CD4-positive, alpha-beta T cell treated with Interleukin-12 subunit alpha and Interleukin-12 subunit beta, for 1 hour (primary cell): ENCODE data around the gene GATA2.

Experiments used
- DNase-seq: peaks from one replicate; pipeline ENCODE4 v3.0.0-alpha.2; 2020

The GATA2 gene

DNA sequence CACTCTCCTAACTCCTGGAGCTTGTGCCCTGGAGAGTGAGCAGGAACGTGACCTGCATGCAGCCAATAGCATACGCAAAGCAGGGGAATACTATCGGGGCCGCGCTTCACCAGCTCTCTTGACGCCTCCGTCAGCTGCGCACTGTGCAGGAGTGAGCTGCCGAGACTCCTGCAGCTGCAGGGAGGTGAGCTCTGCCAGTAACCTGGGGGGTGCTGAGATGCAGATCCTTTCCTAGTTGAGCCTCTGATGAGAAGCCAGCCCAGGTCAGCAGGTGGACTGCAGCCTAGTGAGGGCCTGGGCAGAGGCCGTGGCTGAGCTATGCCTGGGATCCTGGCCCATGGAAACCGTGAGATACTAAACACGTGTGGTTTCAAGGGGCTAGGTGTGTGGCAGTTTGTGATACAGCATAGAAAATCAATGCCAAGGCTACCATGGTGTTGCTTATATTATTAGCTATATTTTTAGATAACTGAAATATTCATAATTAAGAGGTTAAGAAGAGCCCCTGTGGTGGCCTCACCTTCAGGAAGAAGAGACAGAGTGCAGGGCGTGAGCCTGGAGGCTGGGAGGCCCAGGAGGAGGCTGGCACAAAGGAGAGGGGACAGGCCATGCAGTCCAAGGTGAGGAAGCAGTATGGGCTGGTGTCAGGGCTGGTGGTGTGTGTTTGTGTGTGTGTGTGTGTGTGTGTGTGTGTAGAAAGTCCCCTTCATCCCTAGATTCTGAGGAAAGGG, 20.4 kb downstream of the GATA2 start:
- DNase-seq: no peak

DNA sequence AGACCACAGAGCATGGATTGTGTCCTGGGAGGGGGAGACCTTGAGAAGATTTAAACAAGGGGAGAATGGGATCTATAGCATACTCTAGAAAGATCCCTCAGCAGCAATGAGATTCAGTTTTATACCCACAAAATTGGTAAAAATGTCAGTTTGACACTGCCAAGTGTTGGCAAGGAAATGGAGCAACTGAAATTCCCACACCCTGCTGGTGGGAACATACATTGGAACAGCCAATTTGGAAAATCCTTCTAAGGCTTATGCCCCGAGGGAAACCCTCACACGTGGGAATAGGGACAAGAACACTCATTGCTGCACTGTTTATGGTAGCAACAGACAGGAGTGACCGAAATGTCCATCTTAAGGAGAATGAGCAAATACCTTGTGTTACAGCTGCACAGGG, 21.3 kb downstream of the GATA2 start:
- no peak for DNase-seq

DNA sequence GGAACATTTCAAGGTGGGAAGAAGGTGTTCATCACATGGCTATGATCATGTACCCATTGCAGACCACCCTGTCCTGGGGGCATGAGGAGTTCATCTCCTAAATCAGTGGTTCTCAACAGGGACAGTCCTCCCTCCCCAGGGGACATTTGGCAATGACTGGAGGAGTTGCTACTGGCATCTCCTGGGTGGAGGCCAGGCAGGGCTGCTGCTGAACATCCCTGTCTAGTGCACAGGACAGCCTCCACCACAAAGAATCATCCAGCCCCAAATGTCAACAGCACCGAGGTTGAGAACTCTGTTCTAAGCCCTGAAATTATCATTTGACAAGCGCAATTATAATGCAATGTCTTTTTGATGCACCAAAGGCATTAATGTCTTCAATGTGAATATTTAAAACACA, 21.9 kb downstream of the GATA2 start:
- DNase-seq: no peak

DNA sequence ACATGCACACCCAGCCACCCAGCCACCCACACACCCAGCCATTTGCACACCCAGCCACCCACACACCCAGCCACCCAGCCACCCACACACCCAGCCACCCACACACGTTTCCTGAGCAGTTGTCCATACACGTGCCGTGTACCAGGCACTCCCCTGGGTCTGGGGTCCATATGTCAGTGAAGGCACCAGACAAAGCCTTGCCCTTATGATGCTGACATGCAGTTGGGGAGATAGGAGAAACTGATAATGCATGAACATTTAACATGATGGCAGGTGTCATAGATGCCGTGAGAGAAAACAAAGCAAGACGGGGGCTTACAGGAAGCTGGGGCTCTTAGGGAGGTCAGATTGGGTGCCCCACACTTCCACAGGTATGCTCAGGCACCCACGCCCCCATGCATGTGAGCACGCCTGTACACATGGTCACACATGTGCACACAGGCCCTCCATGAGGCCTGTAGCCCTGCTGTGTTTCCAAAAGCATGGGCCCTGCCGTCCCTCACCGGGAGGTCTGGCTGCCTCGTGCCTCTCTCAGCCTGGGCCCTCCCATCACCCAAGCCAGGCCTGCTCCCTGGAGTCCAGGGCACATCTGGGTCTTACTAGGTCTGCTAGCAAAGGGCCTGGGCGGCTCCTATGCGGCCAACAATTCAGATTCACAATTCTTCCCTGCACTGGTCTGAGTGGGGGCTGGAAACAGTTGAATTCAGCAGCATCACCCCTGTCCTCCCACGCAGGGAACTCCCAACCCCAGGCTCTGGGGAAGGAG, 22.7 kb downstream of the GATA2 start:
- no peak for DNase-seq

DNA sequence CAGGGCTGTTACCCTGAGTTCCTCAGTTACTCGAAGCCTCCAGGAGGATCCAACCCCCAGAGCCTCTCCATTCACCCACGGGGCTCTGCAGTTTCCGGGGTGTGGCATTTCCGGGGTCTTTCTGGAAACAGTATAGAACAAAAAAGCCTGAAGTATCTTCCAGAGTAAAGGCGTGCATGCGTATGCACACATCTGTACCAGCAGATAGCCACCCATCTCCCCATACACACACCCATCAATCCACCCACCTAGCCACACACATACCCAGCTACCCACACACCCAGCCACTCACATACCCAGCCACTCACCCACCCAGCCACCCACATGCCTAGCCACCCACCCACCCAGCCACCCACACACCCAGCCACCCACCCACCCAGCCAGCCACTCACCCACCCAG, 23.4 kb downstream of the GATA2 start:
- DNase-seq: no peak

DNA sequence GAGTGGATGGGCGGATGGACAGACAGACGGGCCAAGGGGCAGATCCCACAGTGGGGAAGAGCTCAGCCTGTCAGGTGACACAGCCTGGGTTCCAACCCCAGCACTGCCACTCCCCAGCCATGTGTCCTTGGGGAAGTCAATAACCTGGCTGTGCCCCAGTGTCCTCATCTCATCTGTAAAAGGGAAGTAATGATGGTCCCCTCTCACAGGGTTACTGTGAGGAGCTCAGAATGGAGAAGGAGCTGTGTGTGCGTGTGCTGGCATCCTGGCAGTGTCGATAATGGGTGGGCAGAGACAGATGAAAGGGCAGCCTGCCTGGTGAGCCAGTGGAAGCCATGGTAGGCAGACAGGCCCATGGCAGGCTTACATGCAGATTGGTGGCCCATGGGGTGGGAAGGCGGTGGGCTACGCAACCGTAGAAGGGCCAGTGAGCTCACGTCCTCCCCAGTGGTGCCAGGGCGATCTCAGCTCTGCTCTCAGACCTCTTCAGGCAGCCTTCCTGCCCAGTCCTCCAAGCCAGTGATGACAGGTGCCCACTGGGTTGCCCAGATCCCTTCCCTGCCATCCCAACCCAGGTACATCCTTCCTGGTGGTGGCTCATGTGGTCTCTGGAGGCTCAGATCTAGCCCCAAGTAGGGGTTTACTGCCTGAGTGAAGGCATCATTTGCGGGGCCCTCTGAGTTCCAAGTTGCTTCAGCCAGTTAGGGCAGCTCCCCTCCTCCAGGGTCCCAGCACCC, 24.0 kb downstream of the GATA2 start:
- no peak for DNase-seq

DNA sequence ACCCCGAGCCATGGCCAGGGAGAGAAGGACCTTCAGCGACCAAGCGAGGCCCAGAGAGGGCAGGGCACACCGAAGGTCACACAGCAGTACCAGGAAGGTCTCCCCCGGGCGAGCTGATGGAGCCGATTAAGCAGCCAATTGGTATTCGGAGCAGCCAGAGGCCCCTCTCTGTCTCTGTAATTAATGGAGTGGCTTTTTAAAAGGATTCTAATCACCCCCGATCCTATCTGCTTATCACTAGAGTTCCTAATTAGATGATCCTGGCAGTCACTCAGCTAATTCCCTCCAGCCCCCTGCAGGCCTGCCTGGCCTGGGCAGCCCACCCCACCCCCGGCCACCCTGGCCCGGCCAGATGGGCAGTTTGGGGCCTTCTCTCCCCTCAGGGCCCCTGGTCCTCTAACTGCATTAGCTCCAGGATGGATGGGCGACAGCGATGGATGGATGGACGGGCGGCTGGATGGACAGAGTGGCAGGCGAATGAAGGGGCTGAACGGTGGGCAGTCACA, 24.7 kb downstream of the GATA2 start:
- no peak for DNase-seq

DNA sequence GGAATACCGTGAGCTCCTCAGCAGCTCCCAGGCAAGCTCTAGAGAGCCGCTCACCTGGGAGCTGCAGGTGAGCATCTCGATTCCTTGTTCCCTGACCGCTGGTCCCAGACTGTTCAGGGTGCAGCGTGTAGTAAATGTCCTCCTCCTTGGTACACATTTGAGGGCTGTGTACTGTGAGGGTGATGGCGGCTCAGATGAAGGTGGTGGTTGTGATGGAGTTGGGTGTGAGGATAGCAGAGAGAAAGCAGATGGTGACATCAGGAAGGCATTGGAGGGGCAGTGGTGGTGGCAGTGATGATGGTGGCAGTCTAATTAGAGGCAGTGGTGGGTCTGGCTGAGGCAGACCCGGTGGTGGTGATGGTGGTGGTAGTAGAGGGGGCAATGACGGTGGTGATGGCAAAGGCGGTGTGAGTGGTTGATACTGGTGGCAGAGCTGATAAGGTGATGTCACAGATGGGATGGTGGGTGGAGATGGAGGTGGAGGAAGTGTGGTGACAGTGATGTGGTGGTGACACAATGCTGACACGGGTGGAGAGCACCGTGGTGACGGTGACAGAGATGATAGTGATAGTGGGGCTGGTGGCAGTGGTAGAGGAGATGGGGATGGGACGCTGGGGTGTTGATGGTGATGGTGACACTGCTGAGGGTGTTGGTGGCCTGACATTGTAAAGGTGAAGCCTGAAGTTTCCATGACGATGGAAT, 26.0 kb downstream of the GATA2 start, which contains the start of gene DNAJB8:
DNAJB8 (minus strand) TSS at position 51 of the 702 bp plus-strand sequence. CDS start 3,645 bp downstream, outside the sequence.
- peak; percentile 6 for DNase-seq

DNA sequence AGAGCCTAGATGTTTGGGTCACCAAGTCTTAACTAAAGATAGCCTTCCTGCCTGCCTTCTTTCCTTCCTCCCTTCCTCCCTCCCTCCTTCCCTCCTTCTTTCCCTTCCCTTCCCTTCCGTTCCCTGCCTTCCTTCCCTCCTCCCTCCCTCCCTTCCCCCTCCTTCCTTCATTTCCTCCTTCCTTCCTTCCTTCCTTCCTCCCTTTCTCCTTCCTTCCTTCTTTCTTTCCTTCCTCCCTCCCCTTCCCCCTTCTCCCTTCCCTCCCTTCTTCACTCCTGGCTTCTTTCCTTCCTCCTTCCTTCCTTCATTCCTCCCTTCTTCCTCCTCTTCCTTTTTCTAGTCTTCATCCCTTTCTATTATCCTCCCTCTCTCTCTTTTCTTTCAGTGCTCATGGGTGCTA, 28.3 kb downstream of the GATA2 start:
- no peak for DNase-seq

DNA sequence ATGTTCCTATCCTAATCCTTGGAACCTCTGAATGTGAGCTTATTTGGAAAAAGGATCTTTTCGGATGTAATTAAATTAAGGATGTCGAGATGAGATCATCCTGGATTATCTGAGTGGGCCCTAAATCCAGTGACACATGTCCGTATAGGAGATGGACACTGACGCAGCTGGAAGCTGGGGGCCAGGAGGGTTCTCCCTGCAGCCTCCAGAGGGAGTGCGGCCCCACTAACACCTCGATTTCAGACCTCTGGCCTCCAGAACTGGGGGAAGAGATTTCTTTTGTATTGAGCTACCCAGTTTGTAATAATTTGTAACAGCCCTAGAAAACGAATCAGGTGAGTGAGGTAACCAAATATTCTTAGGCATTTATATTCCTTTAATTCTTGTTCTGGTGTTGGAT, 28.8 kb downstream of the GATA2 start:
- no peak for DNase-seq

DNA sequence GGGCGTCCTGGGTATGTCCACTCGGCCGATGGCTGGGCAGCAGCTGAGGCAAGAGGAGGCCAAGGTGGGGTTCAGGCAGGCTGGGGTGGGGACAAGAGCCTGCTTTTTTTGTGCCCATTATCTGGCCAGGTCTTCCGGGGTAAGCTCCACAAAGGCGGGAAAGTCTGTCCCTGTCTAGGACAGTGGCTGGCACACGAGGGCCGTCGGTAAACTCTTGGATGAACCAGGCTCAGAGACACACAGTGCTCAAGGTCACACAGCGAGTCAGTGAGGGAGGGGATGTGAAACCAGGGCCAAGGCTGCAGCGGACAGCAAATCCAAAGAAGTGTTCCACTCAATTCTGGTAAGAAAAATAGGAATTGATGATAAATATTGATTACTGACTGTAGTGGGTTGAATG, 29.2 kb downstream of the GATA2 start:
- DNase-seq: no peak

DNA sequence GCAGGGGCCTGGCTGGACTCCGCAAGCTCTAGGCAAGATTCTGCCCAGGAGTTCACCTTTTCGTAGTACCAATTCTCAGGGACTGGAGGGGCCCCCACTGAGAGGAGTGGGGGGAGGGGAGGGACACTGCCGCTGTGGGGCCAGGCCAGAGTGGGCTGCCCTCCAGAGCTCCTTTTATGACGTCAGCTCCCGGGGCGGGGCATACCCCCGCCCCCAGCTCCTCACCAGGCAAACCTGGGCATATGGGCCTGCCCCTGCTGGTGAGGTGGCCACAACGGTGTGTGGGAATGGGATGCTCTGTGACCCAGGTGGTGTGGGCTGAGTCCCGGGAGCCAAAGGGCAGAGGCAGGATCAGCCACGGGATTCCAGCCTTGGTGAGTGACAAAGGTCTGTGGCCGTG, 29.6 kb downstream of the GATA2 start:
- DNase-seq: no peak

DNA sequence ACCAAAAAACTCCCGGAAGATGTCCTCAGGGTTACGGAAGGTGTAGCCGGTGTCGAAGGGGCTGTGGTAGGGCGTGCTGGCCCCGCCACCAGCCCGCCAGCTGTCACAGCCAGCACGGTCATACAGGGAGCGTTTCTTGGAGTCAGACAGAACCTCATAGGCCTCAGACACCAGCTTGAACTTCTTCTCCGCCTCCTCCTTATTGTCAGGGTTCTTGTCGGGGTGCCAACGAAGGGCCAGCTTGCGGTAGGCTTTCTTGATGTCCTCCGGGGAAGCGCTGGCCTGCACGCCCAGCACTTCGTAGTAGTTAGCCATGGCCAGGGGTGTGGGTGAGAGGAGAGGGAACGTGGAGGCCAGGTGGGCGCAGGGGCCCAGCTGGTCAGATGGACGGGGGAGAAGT, 30.1 kb downstream of the GATA2 start:
- no peak for DNase-seq

DNA sequence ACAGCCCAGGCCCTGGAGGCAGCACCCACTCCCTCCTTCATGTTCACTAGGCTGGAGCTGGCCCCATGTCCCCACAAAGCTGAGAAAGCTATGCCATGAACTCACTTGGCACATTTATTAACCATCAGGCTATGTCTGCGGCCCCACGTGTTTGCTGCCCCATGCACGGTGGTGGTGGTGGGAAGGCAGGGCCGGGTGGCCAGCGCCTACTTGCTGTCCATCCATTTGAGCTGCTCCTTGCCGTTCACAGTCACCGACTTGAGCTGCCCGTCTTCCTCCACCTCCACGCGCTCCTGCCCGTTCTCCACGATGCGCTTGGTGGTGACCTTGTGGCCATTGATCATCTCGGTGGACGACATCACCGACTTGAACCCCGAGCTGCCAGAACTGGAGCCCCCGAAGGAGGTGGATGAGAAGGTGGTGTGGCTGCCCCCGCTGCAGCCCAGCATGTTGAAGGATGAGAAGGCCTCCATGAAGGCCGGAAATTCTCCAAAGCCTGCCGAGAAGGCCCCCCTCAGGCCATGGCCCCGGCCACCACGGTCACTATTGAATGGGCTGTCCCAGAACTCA, 30.6 kb downstream of the GATA2 start:
- DNase-seq: no peak

DNA sequence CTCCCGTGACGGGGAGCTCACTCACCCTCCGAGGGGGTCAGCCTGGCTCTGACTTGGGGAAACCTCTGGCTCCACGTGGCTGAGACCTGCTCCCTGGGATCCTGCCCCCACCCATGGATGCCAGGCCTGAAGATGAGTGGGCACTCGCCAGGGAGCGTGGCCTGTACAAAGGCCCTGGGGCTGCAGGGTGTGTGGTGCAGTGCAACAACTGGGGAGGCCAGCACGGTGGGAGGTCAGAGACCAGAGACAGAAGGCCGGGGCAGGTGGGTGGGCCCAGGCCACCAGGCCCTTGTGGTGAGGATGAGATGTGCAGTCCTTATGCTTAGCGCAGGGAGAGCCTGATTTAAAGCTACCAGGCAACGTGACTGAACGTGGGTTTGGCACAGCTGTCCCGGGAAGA, 31.3 kb downstream of the GATA2 start:
- DNase-seq: no peak

DNA sequence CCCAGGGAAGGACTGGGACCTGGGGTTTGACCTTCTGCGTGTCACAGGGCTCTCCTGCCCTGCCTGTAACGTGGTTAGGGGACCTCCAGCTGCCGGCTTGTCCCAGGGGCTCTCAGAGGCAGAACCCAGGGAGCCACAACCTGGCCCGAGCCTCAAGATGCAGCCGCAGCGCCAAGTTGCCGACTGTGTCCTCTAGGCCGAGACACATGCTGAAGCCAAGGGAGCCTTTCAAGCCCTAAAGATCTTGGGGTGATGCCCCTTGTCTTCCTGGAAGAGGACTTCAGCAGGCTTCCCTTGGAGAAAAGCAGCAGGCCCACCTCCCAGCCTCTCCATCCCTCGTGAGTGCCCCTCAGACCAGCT, 33.6 kb downstream of the GATA2 start:
- no peak for DNase-seq

DNA sequence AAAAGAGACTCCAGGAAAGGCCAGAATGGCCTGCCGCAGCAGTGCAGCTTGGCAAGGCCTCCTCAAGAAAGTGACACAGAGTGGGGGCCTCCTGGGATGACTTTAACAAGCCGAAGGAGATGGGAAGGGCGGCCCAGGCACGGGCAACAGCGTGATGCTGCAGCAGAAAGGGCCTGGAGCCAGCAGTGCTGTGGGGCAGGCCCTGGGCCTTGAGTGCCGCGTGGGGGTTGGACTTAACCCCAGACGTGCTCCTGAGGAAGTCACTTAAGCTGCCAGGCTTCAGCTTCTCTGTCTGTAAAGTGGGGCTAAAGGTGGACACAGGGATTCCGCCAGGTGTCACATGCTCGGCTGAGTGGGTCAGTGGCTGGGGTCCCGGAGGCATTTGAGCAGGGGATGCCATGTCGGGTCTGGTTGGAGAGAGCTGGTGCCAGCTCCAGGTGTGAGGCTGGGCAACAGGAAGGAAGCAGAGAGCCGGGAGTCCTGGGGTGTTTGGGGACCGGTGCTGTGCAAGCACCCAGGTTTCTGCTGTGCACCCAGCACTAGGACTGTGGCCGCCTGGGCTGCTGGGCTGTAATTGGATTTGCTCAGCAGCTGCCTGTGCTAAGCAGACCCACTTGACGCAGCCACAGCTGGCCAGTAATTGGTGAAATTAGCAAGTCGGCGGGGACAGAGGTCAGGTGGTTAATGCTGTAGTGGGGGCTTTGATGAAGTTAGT, 34.1 kb downstream of the GATA2 start:
- DNase-seq: no peak

DNA sequence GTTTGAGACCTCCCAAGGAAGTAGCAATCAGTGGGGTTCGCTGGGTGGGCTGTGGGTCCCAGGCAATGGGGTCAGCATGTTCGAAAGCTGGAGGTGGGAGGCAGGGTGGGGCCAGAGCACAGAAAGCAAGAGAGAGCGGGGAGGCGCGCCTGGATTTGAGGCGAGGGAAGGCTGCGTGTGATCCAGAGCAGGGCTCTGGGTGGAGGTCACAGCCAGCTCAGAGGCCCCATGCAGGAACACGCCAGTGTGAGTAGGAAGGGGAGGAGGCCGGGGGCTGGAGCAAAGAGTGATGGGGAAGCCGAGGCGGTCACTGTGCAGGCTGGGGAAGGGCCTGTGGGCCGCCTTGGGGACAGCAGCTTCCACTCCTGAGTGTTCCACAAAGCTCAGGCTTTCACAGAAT, 35.1 kb downstream of the GATA2 start:
- DNase-seq: no peak

DNA sequence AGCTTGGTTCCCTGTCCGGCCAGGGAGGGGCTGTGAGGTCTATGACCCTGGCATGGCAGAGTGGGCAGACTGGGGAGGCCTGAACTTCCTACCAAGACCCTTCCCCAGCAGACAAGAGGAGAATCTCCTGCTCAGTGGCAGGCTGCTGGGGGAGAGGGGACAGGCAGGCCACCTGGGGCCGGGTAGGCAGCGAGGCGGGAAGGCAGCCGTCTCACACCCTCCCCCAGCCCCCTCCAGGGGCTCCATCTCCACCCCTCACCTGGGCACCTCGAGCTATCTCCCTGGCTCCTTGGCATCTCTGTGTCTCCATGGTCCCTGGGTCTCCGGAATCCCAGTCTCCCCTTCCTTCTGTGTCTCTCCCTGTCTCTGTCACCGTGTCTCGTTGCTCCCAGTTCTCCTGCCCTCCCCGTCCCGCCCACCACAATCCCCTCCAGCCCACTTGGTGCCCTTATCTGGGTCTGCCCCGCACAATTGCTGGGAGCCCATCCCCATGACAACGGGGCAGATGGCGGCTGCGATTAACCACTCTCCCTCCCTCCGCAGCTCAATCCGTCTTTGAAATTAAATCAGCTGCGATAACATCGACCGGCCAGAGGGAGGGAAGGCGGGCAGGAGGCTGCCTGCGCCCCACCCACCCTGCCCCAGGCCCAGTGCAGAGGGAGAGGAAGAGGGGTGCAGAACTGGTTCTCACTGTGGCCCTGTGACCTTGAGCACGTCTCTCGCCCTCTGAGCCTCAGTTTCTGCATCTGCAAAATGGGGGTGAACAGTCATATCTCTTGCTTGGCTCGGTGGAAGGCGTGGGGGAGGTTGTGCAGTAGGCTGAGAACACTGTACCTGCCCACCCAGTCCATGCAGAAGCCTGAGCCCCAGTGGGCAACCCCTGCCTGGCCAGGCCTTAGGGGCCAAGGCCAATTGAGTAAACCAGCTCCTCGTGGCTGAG, 36.0 kb downstream of the GATA2 start:
- DNase-seq: no peak

DNA sequence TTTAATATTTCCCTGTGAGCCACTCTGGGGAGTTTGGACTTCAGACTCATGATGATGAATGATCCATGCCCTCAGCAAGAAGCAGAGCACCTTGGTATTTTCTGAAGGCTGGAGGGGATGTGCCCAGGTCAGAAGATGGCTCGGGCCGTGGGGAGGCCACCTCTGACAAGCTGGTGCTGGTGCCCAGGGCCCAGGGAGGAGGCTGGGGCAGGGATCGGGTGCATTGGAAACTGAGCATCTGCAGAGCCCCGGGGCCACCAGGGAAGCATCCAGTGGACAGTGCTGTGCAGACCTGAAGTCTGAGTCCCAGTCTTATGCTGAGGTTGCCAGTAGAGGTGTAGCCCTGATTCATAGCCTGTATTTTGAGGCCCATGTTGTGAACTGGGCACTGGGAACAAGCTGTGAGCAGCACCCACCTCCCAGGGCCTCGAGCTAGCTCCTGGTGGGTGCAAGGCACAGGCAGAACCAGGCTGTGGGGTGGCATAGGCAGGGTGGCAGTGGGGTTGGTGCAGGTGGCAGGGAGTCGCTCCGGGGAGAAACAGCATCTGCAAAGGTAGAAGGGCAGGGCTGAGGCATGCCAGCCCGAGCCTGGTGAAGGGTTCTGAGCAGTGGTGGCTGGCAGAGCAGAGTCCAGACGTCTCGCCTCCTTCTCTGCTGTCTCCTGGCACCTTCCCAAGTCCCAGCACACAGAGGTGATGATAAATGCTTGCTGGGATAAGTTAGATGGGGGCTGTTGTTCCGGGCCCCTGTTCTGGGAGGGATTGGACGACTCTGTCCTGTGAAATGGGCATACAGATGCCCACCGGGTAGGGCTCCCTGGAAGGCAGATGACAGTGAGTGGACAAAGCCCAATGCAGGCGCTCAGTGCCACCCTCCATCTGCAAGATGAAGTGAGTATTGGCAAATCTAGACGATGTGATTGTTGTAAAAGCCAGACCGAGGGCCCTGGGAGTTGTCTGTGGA, 36.9 kb downstream of the GATA2 start:
- no peak for DNase-seq
